Ovary (tissue), 3 donors: ENCODE data around the gene CEMIP.

Source experiments
- EP300 ChIP-seq: sonication (generic); formaldehyde crosslinking; IDR thresholded peaks from one replicate; pipeline ENCODE4 v1.6.1; 2017; ENCODE audit warnings: antibody characterized with exemption
- TF ChIP-seq, protein P1 (sequence below), 3 donors: fragments of 450-650 bp in 2 of 3; fragments of 200-600 bp in 1 of 3; IDR thresholded peaks; one replicate each; pipeline versions ENCODE4 v1.5.1 to v1.8.0; 2016 to 2022; ENCODE audit warnings: antibody characterized with exemption in 3 of 3, mild to moderate bottlenecking in 1 of 3
- donor health status: DM: no; HTN: no; CAD: no.

GRCh38 chr15:80744415-80744814 lies 34.8 kb upstream of the CEMIP start:
- TF ChIP-seq, protein P1, sequence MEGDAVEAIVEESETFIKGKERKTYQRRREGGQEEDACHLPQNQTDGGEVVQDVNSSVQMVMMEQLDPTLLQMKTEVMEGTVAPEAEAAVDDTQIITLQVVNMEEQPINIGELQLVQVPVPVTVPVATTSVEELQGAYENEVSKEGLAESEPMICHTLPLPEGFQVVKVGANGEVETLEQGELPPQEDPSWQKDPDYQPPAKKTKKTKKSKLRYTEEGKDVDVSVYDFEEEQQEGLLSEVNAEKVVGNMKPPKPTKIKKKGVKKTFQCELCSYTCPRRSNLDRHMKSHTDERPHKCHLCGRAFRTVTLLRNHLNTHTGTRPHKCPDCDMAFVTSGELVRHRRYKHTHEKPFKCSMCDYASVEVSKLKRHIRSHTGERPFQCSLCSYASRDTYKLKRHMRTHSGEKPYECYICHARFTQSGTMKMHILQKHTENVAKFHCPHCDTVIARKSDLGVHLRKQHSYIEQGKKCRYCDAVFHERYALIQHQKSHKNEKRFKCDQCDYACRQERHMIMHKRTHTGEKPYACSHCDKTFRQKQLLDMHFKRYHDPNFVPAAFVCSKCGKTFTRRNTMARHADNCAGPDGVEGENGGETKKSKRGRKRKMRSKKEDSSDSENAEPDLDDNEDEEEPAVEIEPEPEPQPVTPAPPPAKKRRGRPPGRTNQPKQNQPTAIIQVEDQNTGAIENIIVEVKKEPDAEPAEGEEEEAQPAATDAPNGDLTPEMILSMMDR (IDR thresholded peaks at IDR 0.05): no peak
- no peak for TF ChIP-seq EP300
